ENCODE measurements around the gene TMED6.
"Not testable (repeated sequence)": the region's sequence is repeated elsewhere in the genome, so short reads cannot be mapped to it uniquely, and the experiment has no call there.

TMED6 gene

GRCh38 chr16:69378760-69379159 is 27.2 kb upstream of the TMED6 start:
- peaks cover 20 to 43% of the 10 kb centered on the region in 2 donors for H3K36me3 ChIP-seq (ENCODE audit: control insufficient read depth in 1 of 2, insufficient read depth in 2 of 2, low read length in 2 of 2)
- no peak overlapping the region for H3K4me3 ChIP-seq (ENCODE audit: low read depth in 1 of 2, low read length in 2 of 2)
- H3K4me1 ChIP-seq (ENCODE audit: control insufficient read depth in 1 of 2, insufficient read depth in 2 of 2, low read length in 2 of 2): peaks cover 0 to 3% of the 10 kb centered on the region in 2 donors
- H3K27ac ChIP-seq (ENCODE audit: low read length): no peak overlapping the region
- H3K9me3 ChIP-seq (ENCODE audit: control insufficient read depth in 1 of 2, low read length in 2 of 2): no peaks in the 10 kb centered on the region
- no peaks in the 10 kb centered on the region for H3K27me3 ChIP-seq (ENCODE audit: low read depth, low read length)

- H3K9me3 ChIP-seq (ENCODE audit: control insufficient read depth in 1 of 2, low read length in 2 of 2): no peaks in the 10 kb centered on the region
- H3K36me3 ChIP-seq (ENCODE audit: control insufficient read depth in 1 of 2, insufficient read depth in 2 of 2, low read length in 2 of 2): peaks cover 21 to 37% of the 10 kb centered on the region in 2 donors
- H3K27me3 ChIP-seq (ENCODE audit: low read depth, low read length): no peaks in the 10 kb centered on the region
- no peak overlapping the region for H3K27ac ChIP-seq (ENCODE audit: low read length)
- no peaks in the 10 kb centered on the region for H3K4me1 ChIP-seq (ENCODE audit: control insufficient read depth in 1 of 2, insufficient read depth in 2 of 2, low read length in 2 of 2)
- no peak overlapping the region for H3K4me3 ChIP-seq (ENCODE audit: low read depth in 1 of 2, low read length in 2 of 2)
Observed at GRCh38 chr16:69378036-69378435, 26.4 kb upstream of the TMED6 start.

GRCh38 chr16:69376393-69377059 is 24.9 kb upstream of the TMED6 start:
- H3K27ac ChIP-seq (ENCODE audit: low read length): no peak overlapping the region
- no peaks in the 10 kb centered on the region for H3K4me1 ChIP-seq (ENCODE audit: control insufficient read depth in 1 of 2, insufficient read depth in 2 of 2, low read length in 2 of 2)
- H3K27me3 ChIP-seq (ENCODE audit: low read depth, low read length): no peaks in the 10 kb centered on the region
- H3K36me3 ChIP-seq (ENCODE audit: control insufficient read depth in 1 of 2, insufficient read depth in 2 of 2, low read length in 2 of 2): peaks cover 16 to 38% of the 10 kb centered on the region in 2 donors
- no peaks in the 10 kb centered on the region for H3K9me3 ChIP-seq (ENCODE audit: control insufficient read depth in 1 of 2, low read length in 2 of 2)
- no peak overlapping the region for H3K4me3 ChIP-seq (ENCODE audit: low read depth in 1 of 2, low read length in 2 of 2)

GRCh38 chr16:69373019-69373418 is 21.4 kb upstream of the TMED6 start:
- H3K4me3 ChIP-seq (ENCODE audit: low read depth in 1 of 2, low read length in 2 of 2): no peak overlapping the region
- H3K9me3 ChIP-seq (ENCODE audit: control insufficient read depth in 1 of 2, low read length in 2 of 2): no peaks in the 10 kb centered on the region
- H3K27me3 ChIP-seq (ENCODE audit: low read depth, low read length): no peaks in the 10 kb centered on the region
- peaks cover 31 to 45% of the 10 kb centered on the region in 2 donors for H3K36me3 ChIP-seq (ENCODE audit: control insufficient read depth in 1 of 2, insufficient read depth in 2 of 2, low read length in 2 of 2)
- no peak overlapping the region for H3K27ac ChIP-seq (ENCODE audit: low read length)
- no peaks in the 10 kb centered on the region for H3K4me1 ChIP-seq (ENCODE audit: control insufficient read depth in 1 of 2, insufficient read depth in 2 of 2, low read length in 2 of 2)

GRCh38 chr16:69371564-69371963 is 20.0 kb upstream of the TMED6 start:
- H3K27ac ChIP-seq (ENCODE audit: low read length): no peak overlapping the region
- no peak overlapping the region for H3K4me3 ChIP-seq (ENCODE audit: low read depth in 1 of 2, low read length in 2 of 2)
- H3K36me3 ChIP-seq (ENCODE audit: control insufficient read depth in 1 of 2, insufficient read depth in 2 of 2, low read length in 2 of 2): peaks cover 43 to 60% of the 10 kb centered on the region in 2 donors

GRCh38 chr16:69368866-69369265 is 17.3 kb upstream of the TMED6 start:
- H3K27ac ChIP-seq (ENCODE audit: low read length): no peak overlapping the region
- H3K4me1 ChIP-seq (ENCODE audit: control insufficient read depth in 1 of 2, insufficient read depth in 2 of 2, low read length in 2 of 2): no peaks in the 10 kb centered on the region
- no peak overlapping the region for H3K4me3 ChIP-seq (ENCODE audit: low read depth in 1 of 2, low read length in 2 of 2)
- peaks cover 65 to 78% of the 10 kb centered on the region in 2 donors for H3K36me3 ChIP-seq (ENCODE audit: control insufficient read depth in 1 of 2, insufficient read depth in 2 of 2, low read length in 2 of 2)
- no peaks in the 10 kb centered on the region for H3K27me3 ChIP-seq (ENCODE audit: low read depth, low read length)
- no peaks in the 10 kb centered on the region for H3K9me3 ChIP-seq (ENCODE audit: control insufficient read depth in 1 of 2, low read length in 2 of 2)

More at GRCh38 chr16:69371564-69371963, 20.0 kb upstream of the TMED6 start:
- Histone ChIP-seq H3K9me3 (ENCODE audit: control insufficient read depth in 1 of 2, low read length in 2 of 2) (no peaks in the 10 kb centered on the region), H3K27me3 (ENCODE audit: low read depth, low read length) (no peaks in the 10 kb centered on the region), H3K4me1 (ENCODE audit: control insufficient read depth in 1 of 2, insufficient read depth in 2 of 2, low read length in 2 of 2) (no peaks in the 10 kb centered on the region)

GRCh38 chr16:69367980-69368379 is 16.4 kb upstream of the TMED6 start:
- peaks cover 68 to 76% of the 10 kb centered on the region in 2 donors for H3K36me3 ChIP-seq (ENCODE audit: control insufficient read depth in 1 of 2, insufficient read depth in 2 of 2, low read length in 2 of 2)
- H3K27ac ChIP-seq (ENCODE audit: low read length): no peak overlapping the region

GRCh38 chr16:69366431-69366830 is 14.8 kb upstream of the TMED6 start:
- H3K36me3 ChIP-seq (ENCODE audit: control insufficient read depth in 1 of 2, insufficient read depth in 2 of 2, low read length in 2 of 2): peaks cover 62 to 70% of the 10 kb centered on the region in 2 donors
- no peak overlapping the region for H3K4me3 ChIP-seq (ENCODE audit: low read depth in 1 of 2, low read length in 2 of 2)
- H3K4me1 ChIP-seq (ENCODE audit: control insufficient read depth in 1 of 2, insufficient read depth in 2 of 2, low read length in 2 of 2): no peaks in the 10 kb centered on the region
- H3K27ac ChIP-seq (ENCODE audit: low read length): no peak overlapping the region
- H3K27me3 ChIP-seq (ENCODE audit: low read depth, low read length): no peaks in the 10 kb centered on the region
- H3K9me3 ChIP-seq (ENCODE audit: control insufficient read depth in 1 of 2, low read length in 2 of 2): no peaks in the 10 kb centered on the region

More at GRCh38 chr16:69367980-69368379, 16.4 kb upstream of the TMED6 start:
- Histone ChIP-seq H3K4me1 (ENCODE audit: control insufficient read depth in 1 of 2, insufficient read depth in 2 of 2, low read length in 2 of 2) (no peaks in the 10 kb centered on the region), H3K9me3 (ENCODE audit: control insufficient read depth in 1 of 2, low read length in 2 of 2) (no peaks in the 10 kb centered on the region), H3K27me3 (ENCODE audit: low read depth, low read length) (no peaks in the 10 kb centered on the region), H3K4me3 (ENCODE audit: low read depth in 1 of 2, low read length in 2 of 2) (no peak overlapping the region)

GRCh38 chr16:69365901-69366300 is 14.3 kb upstream of the TMED6 start:
- Histone ChIP-seq H3K27ac (ENCODE audit: low read length) (no peak overlapping the region), H3K27me3 (ENCODE audit: low read depth, low read length) (no peaks in the 10 kb centered on the region), H3K4me3 (ENCODE audit: low read depth in 1 of 2, low read length in 2 of 2) (no peak overlapping the region), H3K4me1 (ENCODE audit: control insufficient read depth in 1 of 2, insufficient read depth in 2 of 2, low read length in 2 of 2) (no peaks in the 10 kb centered on the region), H3K9me3 (ENCODE audit: control insufficient read depth in 1 of 2, low read length in 2 of 2) (no peaks in the 10 kb centered on the region), H3K36me3 (ENCODE audit: control insufficient read depth in 1 of 2, insufficient read depth in 2 of 2, low read length in 2 of 2) (peaks cover 60 to 70% of the 10 kb centered on the region in 2 donors)

- Histone ChIP-seq H3K36me3 (ENCODE audit: control insufficient read depth in 1 of 2, insufficient read depth in 2 of 2, low read length in 2 of 2) (peaks cover 52 to 54% of the 10 kb centered on the region in 2 donors), H3K27ac (ENCODE audit: low read length) (no peak overlapping the region), H3K4me1 (ENCODE audit: control insufficient read depth in 1 of 2, insufficient read depth in 2 of 2, low read length in 2 of 2) (no peaks in the 10 kb centered on the region), H3K27me3 (ENCODE audit: low read depth, low read length) (no peaks in the 10 kb centered on the region), H3K9me3 (ENCODE audit: control insufficient read depth in 1 of 2, low read length in 2 of 2) (no peaks in the 10 kb centered on the region), H3K4me3 (ENCODE audit: low read depth in 1 of 2, low read length in 2 of 2) (no peak overlapping the region)
Observed at GRCh38 chr16:69364088-69364487, 12.5 kb upstream of the TMED6 start.

GRCh38 chr16:69363281-69363717 is 11.7 kb upstream of the TMED6 start:
- no peak overlapping the region for H3K4me3 ChIP-seq (ENCODE audit: low read depth in 1 of 2, low read length in 2 of 2)
- peaks cover 46 to 51% of the 10 kb centered on the region in 2 donors for H3K36me3 ChIP-seq (ENCODE audit: control insufficient read depth in 1 of 2, insufficient read depth in 2 of 2, low read length in 2 of 2)
- H3K27me3 ChIP-seq (ENCODE audit: low read depth, low read length): no peaks in the 10 kb centered on the region
- H3K9me3 ChIP-seq (ENCODE audit: control insufficient read depth in 1 of 2, low read length in 2 of 2): no peaks in the 10 kb centered on the region
- no peaks in the 10 kb centered on the region for H3K4me1 ChIP-seq (ENCODE audit: control insufficient read depth in 1 of 2, insufficient read depth in 2 of 2, low read length in 2 of 2)
- no peak overlapping the region for H3K27ac ChIP-seq (ENCODE audit: low read length)

GRCh38 chr16:69360070-69360469 is 8.5 kb upstream of the TMED6 start:
- H3K36me3 ChIP-seq (ENCODE audit: control insufficient read depth in 1 of 2, insufficient read depth in 2 of 2, low read length in 2 of 2): peaks cover 30 to 38% of the 10 kb centered on the region in 2 donors
- H3K4me1 ChIP-seq (ENCODE audit: control insufficient read depth in 1 of 2, insufficient read depth in 2 of 2, low read length in 2 of 2); H3K27me3 ChIP-seq (ENCODE audit: low read depth, low read length); H3K9me3 ChIP-seq (ENCODE audit: control insufficient read depth in 1 of 2, low read length in 2 of 2); H3K27ac ChIP-seq (ENCODE audit: low read length); H3K4me3 ChIP-seq (ENCODE audit: low read depth in 1 of 2, low read length in 2 of 2): not testable (repeated sequence)
